Uterus (tissue), 2 donors: ENCODE results near the gene VPS26B.

Source experiments
- POLR2A ChIP-seq, 2 donors: fragments of 450-650 bp; IDR thresholded peaks; one replicate each; pipeline ENCODE4 v1.6.1; 2016; ENCODE audit warnings: antibody characterized with exemption in 2 of 2, mild to moderate bottlenecking in 1 of 2, moderate library complexity in 1 of 2
- TF ChIP-seq, protein P1 (sequence below), 4 experiments: fragments of 200-600 bp in 2 of 4; fragments of 450-650 bp in 2 of 4; sonication (generic) in 2 of 4; IDR thresholded peaks; one replicate each; pipeline ENCODE4 v1.5.1; 2016 to 2019; ENCODE audit warnings: antibody characterized with exemption in 4 of 4, mild to moderate bottlenecking in 2 of 4, moderate library complexity in 1 of 4

DNA sequence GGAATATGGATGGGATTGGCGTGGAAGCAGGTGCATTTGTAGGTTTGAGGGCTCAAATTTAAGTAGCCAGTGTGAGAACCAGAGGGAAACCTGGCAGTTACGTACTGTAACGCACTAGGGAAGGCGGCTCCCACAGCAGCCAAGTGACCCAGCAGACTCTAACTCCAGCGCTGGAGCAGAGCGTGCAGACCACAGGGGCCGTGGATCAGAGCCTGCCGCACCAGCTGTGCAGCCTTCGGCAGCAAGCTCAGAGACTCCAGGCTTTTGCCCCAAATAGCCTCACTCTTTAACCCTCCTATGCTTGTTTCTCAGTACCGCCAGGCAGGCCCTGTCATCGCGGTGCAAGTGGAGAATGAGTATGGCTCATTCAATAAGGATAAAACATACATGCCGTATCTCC is 64.0 kb downstream of the VPS26B start:
- TF ChIP-seq, protein P1, sequence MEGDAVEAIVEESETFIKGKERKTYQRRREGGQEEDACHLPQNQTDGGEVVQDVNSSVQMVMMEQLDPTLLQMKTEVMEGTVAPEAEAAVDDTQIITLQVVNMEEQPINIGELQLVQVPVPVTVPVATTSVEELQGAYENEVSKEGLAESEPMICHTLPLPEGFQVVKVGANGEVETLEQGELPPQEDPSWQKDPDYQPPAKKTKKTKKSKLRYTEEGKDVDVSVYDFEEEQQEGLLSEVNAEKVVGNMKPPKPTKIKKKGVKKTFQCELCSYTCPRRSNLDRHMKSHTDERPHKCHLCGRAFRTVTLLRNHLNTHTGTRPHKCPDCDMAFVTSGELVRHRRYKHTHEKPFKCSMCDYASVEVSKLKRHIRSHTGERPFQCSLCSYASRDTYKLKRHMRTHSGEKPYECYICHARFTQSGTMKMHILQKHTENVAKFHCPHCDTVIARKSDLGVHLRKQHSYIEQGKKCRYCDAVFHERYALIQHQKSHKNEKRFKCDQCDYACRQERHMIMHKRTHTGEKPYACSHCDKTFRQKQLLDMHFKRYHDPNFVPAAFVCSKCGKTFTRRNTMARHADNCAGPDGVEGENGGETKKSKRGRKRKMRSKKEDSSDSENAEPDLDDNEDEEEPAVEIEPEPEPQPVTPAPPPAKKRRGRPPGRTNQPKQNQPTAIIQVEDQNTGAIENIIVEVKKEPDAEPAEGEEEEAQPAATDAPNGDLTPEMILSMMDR (IDR thresholded peaks at IDR 0.05) = no peak
- TF ChIP-seq POLR2A (IDR thresholded peaks at IDR 0.05) = no peak
